Right atrium auricular region (tissue), 2 donors: ENCODE results near the gene MAP2K4. TPM values are rescaled to one million over a fixed set of nuclear protein-coding genes. Genes with fewer than 3 reads are reported as not detected.

ENCODE experiments used
- DNase-seq: peaks from one replicate; pipeline ENCODE4 v3.0.0-alpha.2; 2019; ENCODE audit warnings: low spot score
- H3K27ac ChIP-seq, 2 donors: fragments of 200-600 bp; sonication (generic); 1 replicate in 1 of 2; 2 replicates in 1 of 2; pipeline ENCODE4 v1.5.1; 2016 to 2019
- H3K27me3 ChIP-seq, 2 donors: fragments of 200-600 bp; sonication (generic); one replicate each; pipeline versions ENCODE4 v1.5.1 to v1.6.0; 2017 to 2019
- H3K36me3 ChIP-seq: fragments of 200-600 bp; sonication (generic); one replicate; pipeline ENCODE4 v1.5.1; 2016
- H3K4me1 ChIP-seq, 2 donors: fragments of 200-600 bp; sonication (generic); one replicate each; pipeline versions ENCODE4 v1.5.1 to v1.6.0; 2017 to 2019
- H3K4me3 ChIP-seq, 2 donors: fragments of 200-600 bp; sonication (generic); 1 replicate in 1 of 2; 2 replicates in 1 of 2; pipeline ENCODE4 v1.5.1; 2017 to 2019; ENCODE audit warnings: mild to moderate bottlenecking in 1 of 2, moderate library complexity in 1 of 2
- H3K9me3 ChIP-seq, 2 donors: fragments of 200-600 bp; sonication (generic); one replicate each; pipeline ENCODE4 v1.5.1; 2019
- microRNA counts, 2 donors: library from miRNA; unstranded; fragments of <30 nt; microRNA quantifications; one replicate each; lab custom pipeline; 2016 to 2017
- microRNA-seq, 2 donors: library from miRNA; unstranded; fragments of <30 nt; microRNA quantifications; one replicate each; pipeline ENCODE4, GENCODE V29; 2016 to 2017; ENCODE audit warnings: borderline number of aligned reads in 2 of 2, borderline replicate concordance in 1 of 2
- total RNA-seq, 2 donors: library from RNA; depleted of rRNA; stranded (reverse); fragments of >200 nt; gene quantifications; one replicate each; pipeline ENCODE4 v1.1.0, GENCODE V29; 2016
- TF ChIP-seq, protein P1 (sequence below), 2 donors: fragments of 200-600 bp; sonication (generic); IDR thresholded peaks; one replicate each; pipeline ENCODE4 v1.5.1; 2019; ENCODE audit warnings: antibody characterized with exemption in 2 of 2

The MAP2K4 gene
- total RNA-seq, 2 donors from 2014 or later, result 19.8 to 25.2 TPM

DNA sequence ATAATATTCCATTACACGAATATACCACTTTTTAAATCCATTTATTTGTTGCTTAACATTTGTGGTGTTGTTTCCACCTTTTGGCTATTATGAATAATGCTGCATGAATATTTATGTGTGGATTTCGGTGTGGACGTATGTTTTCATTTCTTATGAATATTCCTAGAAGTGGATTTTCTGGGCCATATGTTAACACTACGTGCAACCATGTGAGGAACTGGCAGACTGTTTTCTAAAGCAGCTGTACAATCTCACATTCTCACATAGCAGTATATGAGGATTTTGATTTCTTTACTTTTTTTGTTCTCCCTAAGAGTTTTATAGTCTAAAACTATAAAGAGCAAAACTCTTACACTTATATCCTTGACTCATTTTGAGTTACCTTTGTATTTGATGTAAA, 143.4 kb downstream of the MAP2K4 start:
- TF ChIP-seq, protein P1, sequence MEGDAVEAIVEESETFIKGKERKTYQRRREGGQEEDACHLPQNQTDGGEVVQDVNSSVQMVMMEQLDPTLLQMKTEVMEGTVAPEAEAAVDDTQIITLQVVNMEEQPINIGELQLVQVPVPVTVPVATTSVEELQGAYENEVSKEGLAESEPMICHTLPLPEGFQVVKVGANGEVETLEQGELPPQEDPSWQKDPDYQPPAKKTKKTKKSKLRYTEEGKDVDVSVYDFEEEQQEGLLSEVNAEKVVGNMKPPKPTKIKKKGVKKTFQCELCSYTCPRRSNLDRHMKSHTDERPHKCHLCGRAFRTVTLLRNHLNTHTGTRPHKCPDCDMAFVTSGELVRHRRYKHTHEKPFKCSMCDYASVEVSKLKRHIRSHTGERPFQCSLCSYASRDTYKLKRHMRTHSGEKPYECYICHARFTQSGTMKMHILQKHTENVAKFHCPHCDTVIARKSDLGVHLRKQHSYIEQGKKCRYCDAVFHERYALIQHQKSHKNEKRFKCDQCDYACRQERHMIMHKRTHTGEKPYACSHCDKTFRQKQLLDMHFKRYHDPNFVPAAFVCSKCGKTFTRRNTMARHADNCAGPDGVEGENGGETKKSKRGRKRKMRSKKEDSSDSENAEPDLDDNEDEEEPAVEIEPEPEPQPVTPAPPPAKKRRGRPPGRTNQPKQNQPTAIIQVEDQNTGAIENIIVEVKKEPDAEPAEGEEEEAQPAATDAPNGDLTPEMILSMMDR (IDR thresholded peaks at IDR 0.05), result no peak
- no peaks in the 10 kb centered on the region for H3K36me3 ChIP-seq
- H3K27ac ChIP-seq, result no peak overlapping the region
- H3K4me1 ChIP-seq, result no peaks in the 10 kb centered on the region
- DNase-seq, result no peak
- H3K9me3 ChIP-seq, result no peaks in the 10 kb centered on the region
- H3K4me3 ChIP-seq, result no peak overlapping the region
- H3K27me3 ChIP-seq, result no peaks in the 10 kb centered on the region

DNA sequence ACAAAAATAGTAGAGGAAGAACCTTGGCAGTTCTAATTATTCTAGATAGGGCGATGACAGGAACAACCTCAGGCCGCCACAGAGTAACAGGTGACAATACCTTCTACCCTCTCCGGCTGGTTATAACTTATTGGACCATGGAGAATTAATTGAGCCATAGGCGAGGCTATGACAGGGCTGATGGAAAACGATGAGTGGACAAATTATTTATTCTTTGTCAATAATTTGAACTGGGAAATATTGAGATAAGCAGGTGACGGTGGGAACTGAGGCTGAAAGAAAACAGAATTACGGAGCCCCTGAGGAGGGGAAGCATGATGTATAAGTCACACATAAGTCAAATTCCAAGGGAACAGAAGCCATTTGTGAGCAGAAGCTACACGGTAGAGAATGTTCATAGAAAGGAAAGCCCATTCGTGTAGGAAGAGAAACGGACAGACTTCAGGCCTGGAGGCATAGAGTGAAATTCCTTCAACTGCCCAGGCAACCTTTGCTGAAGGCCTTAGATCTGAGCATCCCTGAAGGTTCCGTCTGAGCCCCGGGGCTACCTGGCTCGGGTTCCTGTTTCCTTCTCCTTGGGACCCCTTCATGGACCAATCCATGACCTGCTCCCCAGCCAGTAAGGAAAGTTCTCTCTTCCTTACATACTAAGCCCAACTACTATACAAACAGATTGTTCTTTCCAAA, 158.1 kb downstream of the MAP2K4 start:
- TF ChIP-seq, protein P1 (IDR thresholded peaks at IDR 0.05), result no peak
- DNase-seq, result no peak
- H3K9me3 ChIP-seq, result no peaks in the 10 kb centered on the region
- H3K27ac ChIP-seq, result no peak overlapping the region
- H3K4me1 ChIP-seq, result no peaks in the 10 kb centered on the region
- no peaks in the 10 kb centered on the region for H3K27me3 ChIP-seq
- no peak overlapping the region for H3K4me3 ChIP-seq
- no peaks in the 10 kb centered on the region for H3K36me3 ChIP-seq

DNA sequence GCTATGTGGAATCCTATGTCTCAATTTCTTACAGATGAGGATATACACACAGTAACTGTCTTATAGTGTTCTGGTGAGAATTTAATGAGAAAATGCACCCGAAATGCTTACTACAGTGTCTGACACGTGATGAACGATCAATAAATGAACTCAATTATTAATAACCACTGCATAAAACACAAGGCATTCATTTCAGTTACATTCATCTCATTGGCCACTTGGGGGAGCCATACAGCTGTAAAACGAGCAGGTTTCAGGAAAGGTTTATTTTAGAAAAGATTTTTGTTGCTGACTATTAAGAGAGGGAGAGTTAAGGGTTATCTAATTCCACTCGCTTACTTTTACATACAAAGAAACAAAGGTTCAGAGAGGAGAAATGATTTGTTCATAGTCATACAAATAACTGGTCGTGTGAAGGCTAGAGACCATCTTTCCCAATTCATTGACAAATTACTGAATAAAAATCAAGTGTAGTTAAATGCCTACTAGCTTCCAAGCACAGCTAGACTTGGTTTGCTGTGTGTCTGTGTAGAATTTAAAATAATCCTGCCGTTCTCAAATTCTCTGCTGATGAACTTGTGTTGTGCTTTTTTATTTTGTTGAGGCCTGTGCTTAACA, 160.1 kb downstream of the MAP2K4 start:
- no peak for DNase-seq
- Histone ChIP-seq H3K27ac (no peak overlapping the region), H3K9me3 (no peaks in the 10 kb centered on the region)

DNA sequence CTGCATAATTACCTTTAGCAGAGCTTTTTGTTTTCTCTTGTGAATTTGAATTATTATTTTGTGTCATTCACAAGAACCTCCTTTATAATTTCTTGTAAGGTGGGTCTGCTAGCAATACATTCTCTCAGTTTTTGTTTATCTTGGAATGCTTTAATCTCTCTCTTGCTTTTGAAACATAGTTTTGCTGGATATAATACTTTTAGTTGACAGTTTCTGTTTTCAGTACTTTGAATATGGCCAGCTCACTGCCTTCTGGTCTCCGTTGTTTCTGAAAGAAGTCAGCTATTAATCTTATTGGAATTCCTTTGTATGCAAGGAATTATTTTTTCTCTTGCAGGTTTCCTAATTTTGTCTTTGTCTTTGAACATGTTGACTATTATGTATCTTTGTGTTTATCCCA, 167.0 kb downstream of the MAP2K4 start:
- peaks cover 0 to 9% of the 10 kb centered on the region in 2 donors for H3K9me3 ChIP-seq
- DNase-seq, result no peak
- H3K4me3 ChIP-seq, result no peak overlapping the region
- no peaks in the 10 kb centered on the region for H3K4me1 ChIP-seq
- no peaks in the 10 kb centered on the region for H3K36me3 ChIP-seq
- H3K27ac ChIP-seq, result no peak overlapping the region
- TF ChIP-seq, protein P1 (IDR thresholded peaks at IDR 0.05), result no peak
- no peaks in the 10 kb centered on the region for H3K27me3 ChIP-seq

More for the DNA sequence above, 160.1 kb downstream of the MAP2K4 start:
- no peak overlapping the region for H3K4me3 ChIP-seq
- TF ChIP-seq, protein P1 (IDR thresholded peaks at IDR 0.05), result peak; percentile 31 to 77
- H3K27me3 ChIP-seq, result no peaks in the 10 kb centered on the region
- H3K36me3 ChIP-seq, result no peaks in the 10 kb centered on the region
- no peaks in the 10 kb centered on the region for H3K4me1 ChIP-seq

DNA sequence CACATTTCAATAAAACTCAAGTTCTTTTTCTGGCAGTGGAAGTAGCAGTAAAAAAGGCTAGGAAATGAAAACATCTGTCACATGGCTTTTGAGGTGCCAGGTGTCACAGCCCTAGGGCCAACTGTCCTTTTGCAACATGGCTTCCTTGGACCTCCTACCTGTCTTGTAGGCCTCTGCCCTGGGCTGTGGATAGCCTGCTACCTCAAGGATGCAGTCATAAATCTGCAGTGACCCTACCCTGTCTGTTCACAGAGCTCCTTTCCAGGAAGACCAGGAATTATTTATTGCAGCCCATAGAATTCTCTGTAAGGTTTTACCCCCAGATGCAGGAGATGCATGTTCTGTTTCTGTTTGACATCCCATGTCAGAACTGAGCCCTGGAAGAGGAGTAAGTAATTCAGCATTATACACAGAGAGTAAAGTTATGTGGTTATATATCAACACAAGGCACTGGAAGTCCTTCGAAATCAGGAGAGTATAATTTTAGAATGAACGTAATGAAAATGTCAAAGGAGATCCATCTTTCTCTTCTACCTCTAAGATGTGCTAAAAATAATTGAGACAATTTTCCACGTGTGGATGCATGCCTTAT, 172.6 kb downstream of the MAP2K4 start:
- Histone ChIP-seq H3K27me3 (no peaks in the 10 kb centered on the region), H3K27ac (no peak overlapping the region)
- TF ChIP-seq, protein P1 (IDR thresholded peaks at IDR 0.05), result no peak

More for the DNA sequence above, 172.6 kb downstream of the MAP2K4 start:
- Histone ChIP-seq H3K4me1 (no peaks in the 10 kb centered on the region), H3K4me3 (no peak overlapping the region), H3K9me3 (peaks cover 0 to 1% of the 10 kb centered on the region in 2 donors), H3K36me3 (no peaks in the 10 kb centered on the region)
- no peak for DNase-seq

MicroRNA genes within 50 kb of the gene (microRNA counts, 767-probe panel; counts per million panel counts)
- microRNA hsa-miR-744-5p (lab: Ali Mortazavi, UCI), result 0 to 31.0 counts per million in 2 donors

Small RNAs within 50 kb of the gene (microRNA-seq; reads per million reads assigned to microRNA genes)
- 1,574 to 2,841 reads per million in 2 donors for gene MIR744

Other genes with a start within 250 kb of the MAP2K4 start
- gene ZNF18, start 23.4 kb upstream of the MAP2K4 start, total RNA-seq, result 1 to 10 TPM; 3.4 to 5.8 TPM